ENCODE measurements around the gene BRMS1. TPM values are rescaled to one million over a fixed set of nuclear protein-coding genes. Genes with fewer than 3 reads are reported as not detected.

BRMS1 gene
- total RNA-seq, 1 donor from 2014 or later: 72.0 TPM

DNA sequence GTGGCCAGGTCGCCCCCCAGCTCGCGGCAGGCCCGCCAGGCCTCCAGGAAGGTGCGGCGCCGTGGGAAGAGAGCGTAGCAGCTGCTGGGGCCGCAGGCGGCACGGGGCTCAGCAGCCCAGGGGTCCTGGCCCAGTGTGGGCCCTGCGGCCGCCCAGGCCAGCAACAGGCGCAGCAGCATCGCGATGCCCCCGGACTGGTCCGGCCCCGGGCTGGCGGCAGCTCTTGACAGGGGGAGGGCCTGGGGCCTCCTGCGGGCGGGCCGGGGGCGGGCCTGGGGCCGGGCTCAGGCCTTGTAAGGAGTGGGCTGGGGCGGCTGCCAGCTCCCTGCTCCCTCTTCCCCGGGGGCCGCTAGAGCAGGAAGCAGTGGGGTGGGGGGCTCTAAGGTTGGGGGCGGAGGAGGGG lies 28.1 kb downstream of the BRMS1 start, which contains the start of gene CD248:
Gene CD248 (minus strand): TSS at position 196 of the 403 bp plus-strand sequence. CDS start 17 bp downstream, at position 179.
- TF ChIP-seq, protein P1, sequence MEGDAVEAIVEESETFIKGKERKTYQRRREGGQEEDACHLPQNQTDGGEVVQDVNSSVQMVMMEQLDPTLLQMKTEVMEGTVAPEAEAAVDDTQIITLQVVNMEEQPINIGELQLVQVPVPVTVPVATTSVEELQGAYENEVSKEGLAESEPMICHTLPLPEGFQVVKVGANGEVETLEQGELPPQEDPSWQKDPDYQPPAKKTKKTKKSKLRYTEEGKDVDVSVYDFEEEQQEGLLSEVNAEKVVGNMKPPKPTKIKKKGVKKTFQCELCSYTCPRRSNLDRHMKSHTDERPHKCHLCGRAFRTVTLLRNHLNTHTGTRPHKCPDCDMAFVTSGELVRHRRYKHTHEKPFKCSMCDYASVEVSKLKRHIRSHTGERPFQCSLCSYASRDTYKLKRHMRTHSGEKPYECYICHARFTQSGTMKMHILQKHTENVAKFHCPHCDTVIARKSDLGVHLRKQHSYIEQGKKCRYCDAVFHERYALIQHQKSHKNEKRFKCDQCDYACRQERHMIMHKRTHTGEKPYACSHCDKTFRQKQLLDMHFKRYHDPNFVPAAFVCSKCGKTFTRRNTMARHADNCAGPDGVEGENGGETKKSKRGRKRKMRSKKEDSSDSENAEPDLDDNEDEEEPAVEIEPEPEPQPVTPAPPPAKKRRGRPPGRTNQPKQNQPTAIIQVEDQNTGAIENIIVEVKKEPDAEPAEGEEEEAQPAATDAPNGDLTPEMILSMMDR (conservative IDR thresholded peaks at IDR 0.05; ENCODE audit: low read depth, low read length): no peak
- DNase-seq (ENCODE audit: low read depth): no peak
- no peak within 1 kb of the TSS for H3K4me3 ChIP-seq (ENCODE audit: low read depth, low read length)

DNA sequence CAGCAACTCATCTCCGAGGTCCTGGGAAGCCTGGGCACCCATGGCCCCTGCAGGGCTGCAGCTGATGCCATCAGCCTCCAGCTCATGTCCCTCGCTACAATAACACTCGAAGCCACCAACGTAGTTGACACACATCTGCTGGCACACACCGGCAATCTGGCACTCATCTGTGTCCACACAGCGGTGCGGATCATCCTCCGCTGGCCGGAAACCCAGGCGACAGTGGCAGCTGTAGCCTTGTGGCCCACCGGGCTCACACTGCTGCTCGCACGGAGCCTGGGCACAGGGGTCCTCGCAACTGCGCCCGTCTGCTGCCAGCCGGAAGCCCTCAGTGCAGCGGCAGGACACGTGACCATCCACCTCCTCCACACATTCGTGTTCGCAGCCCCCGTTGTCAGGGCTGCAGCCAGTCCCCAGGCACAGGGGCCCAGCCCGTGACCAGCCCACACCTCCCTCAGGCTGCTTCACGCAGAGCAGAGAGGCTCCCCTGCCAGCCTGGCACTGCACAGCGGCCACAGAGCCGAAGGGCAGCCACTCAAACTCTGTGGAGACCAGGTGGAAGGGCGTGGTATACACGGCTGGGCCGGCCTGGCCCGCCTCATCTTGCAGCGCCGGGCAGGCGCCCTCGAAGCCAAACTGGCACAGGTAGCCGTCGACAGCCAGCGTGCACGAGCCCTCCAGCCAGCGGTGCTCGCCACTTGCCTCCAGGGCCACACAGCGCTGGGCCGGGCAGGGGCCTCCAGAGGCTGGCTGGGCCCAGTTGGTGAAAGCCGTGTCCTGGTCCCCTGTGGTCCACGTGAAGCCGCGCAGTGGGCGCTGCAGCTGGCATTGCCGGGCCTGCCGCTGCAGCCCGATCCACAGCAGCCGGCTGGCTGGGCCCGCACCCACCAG lies 28.7 kb downstream of the BRMS1 start:
- no peak overlapping the region for H3K4me3 ChIP-seq (ENCODE audit: low read depth, low read length)
- TF ChIP-seq, protein P1 (conservative IDR thresholded peaks at IDR 0.05; ENCODE audit: low read depth, low read length): no peak

DNA sequence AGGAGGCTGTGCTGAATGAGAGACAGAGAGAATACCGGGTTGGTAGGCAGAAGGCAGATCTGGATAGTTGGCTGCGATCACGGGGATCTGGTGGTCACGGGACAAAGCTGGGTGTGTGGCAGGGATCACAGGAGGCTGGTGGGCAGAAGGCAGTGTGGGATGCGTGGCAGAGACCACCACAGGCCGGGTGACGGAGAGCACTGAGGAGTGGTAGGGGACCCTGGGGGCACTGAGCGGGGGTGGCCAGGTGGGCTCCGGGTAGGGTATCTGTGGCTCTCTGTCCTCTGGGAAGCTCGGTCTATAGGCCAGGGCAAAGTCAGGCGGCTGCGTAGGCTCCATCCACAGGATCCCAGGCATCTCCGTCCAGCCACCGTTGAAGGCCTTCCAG lies 29.4 kb downstream of the BRMS1 start:
- TF ChIP-seq, protein P1 (conservative IDR thresholded peaks at IDR 0.05; ENCODE audit: low read depth, low read length): no peak
- DNase-seq (ENCODE audit: low read depth): no peak
- H3K4me3 ChIP-seq (ENCODE audit: low read depth, low read length): no peak overlapping the region

More for the DNA sequence above, 28.7 kb downstream of the BRMS1 start:
- DNase-seq (ENCODE audit: low read depth): no peak

DNA sequence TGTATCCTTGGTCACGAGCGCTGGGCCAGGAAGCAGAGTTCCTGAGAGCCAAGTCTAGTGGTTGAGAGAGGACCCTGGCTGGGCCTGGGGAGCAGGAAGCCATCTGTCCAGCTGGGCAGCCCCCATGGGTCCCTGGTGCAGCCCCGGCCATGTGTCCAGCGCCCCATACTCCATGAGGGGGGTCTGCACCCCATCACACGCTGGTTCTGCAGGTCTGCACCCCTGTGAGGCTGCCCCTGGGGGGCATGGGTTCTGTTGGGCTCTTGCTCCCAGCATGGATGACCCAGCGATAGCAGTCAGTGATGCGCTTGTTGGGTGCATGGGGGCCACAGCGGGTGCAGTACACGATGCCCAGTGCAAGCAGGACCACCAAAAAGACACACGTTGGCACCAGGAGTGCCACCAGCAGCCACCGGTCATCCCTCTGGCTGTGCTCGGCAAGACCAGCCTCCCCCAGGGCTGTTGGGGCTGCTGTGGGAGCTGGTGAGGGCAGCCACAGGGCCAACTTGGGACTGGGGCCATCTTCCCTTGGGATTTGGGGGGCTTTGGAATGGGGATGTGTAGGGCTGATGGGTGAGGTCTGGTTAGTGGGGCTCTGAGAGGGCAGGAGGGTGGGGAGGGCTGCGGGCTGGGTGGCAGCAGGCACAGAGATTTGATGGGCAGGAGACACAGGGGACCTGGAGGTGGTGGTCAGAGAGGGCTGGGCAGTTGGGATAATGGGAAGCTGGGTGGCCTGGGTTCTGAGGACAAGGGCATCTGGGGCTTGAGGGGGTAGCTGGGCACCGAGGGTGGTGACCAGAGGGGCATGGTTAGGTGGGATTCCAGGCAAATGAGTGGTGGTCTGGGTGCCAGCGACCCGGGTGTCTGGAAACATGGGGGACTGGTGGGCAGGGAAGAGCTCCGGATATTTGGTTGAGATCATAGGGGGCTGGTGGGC lies 30.1 kb downstream of the BRMS1 start:
- H3K4me3 ChIP-seq (ENCODE audit: low read depth, low read length): no peak overlapping the region
- no peak for DNase-seq (ENCODE audit: low read depth)
- TF ChIP-seq, protein P1 (conservative IDR thresholded peaks at IDR 0.05; ENCODE audit: low read depth, low read length): no peak

DNA sequence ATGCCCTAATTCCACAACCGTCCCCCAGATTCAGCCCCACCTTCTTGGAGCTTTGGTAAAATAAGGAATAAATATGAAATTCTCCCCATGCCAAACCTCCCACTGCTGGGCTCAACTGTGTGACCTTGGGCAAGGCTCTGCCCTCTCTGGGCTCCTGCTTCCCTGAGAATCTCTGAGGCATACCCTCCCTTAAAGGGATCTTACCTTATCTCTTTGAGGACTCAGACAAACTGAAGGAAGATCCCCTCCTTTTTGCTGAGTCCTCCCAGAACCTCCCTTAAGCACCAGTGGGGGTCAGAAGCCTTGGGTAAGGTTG lies 30.8 kb downstream of the BRMS1 start:
- no peak overlapping the region for H3K4me3 ChIP-seq (ENCODE audit: low read depth, low read length)
- TF ChIP-seq, protein P1 (conservative IDR thresholded peaks at IDR 0.05; ENCODE audit: low read depth, low read length): no peak

DNA sequence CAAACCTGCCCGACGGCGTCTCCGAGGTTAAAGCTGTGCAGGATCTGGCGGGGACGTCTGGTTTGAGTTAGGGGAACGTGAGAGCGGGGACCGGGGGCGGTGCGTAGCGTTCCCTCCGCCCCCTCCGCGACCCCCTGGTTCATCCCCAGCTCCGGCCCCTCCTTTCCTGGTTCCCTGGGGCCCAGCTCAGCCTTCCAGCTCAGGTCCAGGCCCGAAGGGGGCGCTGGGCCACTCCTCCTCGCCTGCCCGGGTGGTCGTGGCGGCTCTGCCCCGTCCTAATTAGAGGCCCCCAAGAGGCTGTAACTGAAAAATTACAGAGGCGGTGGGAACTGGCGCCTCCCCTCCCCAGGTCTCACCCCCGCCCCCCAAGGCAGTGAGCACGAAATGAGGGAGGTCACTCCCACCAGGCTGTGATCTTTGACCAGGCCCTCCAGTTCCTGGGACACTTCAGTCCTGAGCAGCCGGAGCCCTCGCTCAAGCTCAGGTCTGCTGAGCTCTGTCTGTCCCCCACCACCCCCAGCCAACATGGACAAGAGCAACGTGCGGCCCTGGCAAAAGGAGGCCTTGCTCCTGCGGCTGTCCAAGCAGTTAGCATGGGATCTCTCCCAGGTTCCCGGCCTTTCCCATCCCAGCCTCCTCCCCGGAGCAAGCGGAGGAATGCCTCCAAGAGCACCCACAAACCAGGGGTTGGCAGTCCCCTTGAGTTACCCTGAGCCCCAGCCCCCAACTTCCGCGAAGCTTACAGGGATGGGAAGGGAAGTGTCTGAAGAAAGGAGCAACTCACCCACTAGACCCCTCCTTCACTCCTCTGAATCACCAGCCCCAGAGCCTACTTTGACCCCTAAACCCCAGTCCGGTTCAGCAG lies 31.4 kb downstream of the BRMS1 start:
- H3K4me3 ChIP-seq (ENCODE audit: low read depth, low read length): peak overlapping the region; percentile 43
- TF ChIP-seq, protein P1 (conservative IDR thresholded peaks at IDR 0.05; ENCODE audit: low read depth, low read length): peak; percentile 13
- DNase-seq (ENCODE audit: low read depth): no peak

More for the DNA sequence above, 30.8 kb downstream of the BRMS1 start:
- no peak for DNase-seq (ENCODE audit: low read depth)
